H1 (cell line): ENCODE measurements around the gene GJD4. TPM values are rescaled to one million over a fixed set of nuclear protein-coding genes. Genes with fewer than 3 reads are reported as not detected.

Source experiments
- CTCF ChIA-PET: fragments of 300-600 bp; sonication (Branson Sonifier 250); formaldehyde crosslinking; loops from one replicate; lab custom pipeline; 2021; ENCODE audit not compliant: partially characterized antibody; lab: Charles Lee
- POLR2A ChIA-PET: fragments of 300-600 bp; sonication (Branson Sonifier 250); formaldehyde crosslinking; loops from one replicate; lab custom pipeline; 2021; ENCODE audit warnings: inconsistent platforms; ENCODE audit not compliant: partially characterized antibody; lab: Charles Lee
- DNase-seq, 2 experiments: peaks; one replicate each; pipeline versions ENCODE4 v3.0.0 to v3.0.0-alpha.2; 2010 to 2022; ENCODE audit warnings: low spot score in 2 of 2, low read depth in 1 of 2, mixed read lengths in 1 of 2
- FAIRE-seq: peaks from 2 replicates; lab custom pipeline; 2011; peaks lifted over from hg19 to GRCh38; lab: Jason Lieb, UNC
- H2AFZ ChIP-seq: 2 replicates; pipeline ENCODE4 v1.8.1; 2012; ENCODE audit warnings: low read length, inconsistent platforms
- H2AK5ac ChIP-seq: 2 replicates; pipeline ENCODE4 v1.6.1; 2013; ENCODE audit warnings: low read depth, low read length
- H2BK120ac ChIP-seq: replicated peaks from 2 replicates; pipeline ENCODE3; 2013; ENCODE audit warnings: low read depth, low read length, inconsistent platforms
- H2BK12ac ChIP-seq: 2 replicates; pipeline ENCODE4 v1.6.1; 2013; ENCODE audit warnings: low read depth, low read length
- H2BK15ac ChIP-seq: 2 replicates; pipeline ENCODE4 v1.6.1; 2013; ENCODE audit warnings: low read length
- H2BK20ac ChIP-seq: 2 replicates; pipeline ENCODE4 v1.6.1; 2013; ENCODE audit warnings: low read length
- H2BK5ac ChIP-seq: 2 replicates; pipeline ENCODE4 v1.6.1; 2013; ENCODE audit warnings: low read depth, low read length
- H3K14ac ChIP-seq: 2 replicates; pipeline ENCODE4 v1.6.1; 2013; ENCODE audit warnings: inconsistent platforms; ENCODE audit not compliant: insufficient read length
- H3K18ac ChIP-seq: 2 replicates; pipeline ENCODE4 v1.6.1; 2013; ENCODE audit warnings: low read length; ENCODE audit errors: extremely low read depth
- H3K23ac ChIP-seq: 2 replicates; pipeline ENCODE4 v1.6.1; 2013; ENCODE audit warnings: inconsistent platforms; ENCODE audit not compliant: insufficient read length
- H3K23me2 ChIP-seq: 2 replicates; pipeline ENCODE4 v1.6.1; 2013; ENCODE audit warnings: low read depth, low read length
- H3K27ac ChIP-seq: 2 replicates; pipeline ENCODE4 v1.6.1; 2011; ENCODE audit warnings: low read depth, low read length, inconsistent platforms
- H3K27me3 ChIP-seq, 4 experiments: replicated peaks in 1 of 4; 1 replicate in 1 of 4; 2 replicates in 3 of 4; pipeline versions ENCODE4 v1.6.1 to v1.8.1; 2011 to 2013; ENCODE audit warnings: low read length in 3 of 4, mild to moderate bottlenecking in 3 of 4, inconsistent platforms in 2 of 4, mixed read lengths in 2 of 4, moderate library complexity in 1 of 4; ENCODE audit not compliant: control insufficient read depth in 3 of 4, insufficient read depth in 3 of 4; ENCODE audit errors: extremely low read depth in 1 of 4
- H3K36me3 ChIP-seq, 4 experiments: 2 replicates each; pipeline versions ENCODE4 v1.6.1 to v1.8.1; 2011 to 2013; ENCODE audit warnings: mild to moderate bottlenecking in 4 of 4, low read length in 3 of 4, moderate library complexity in 2 of 4, control low read depth in 1 of 4, inconsistent platforms in 1 of 4; ENCODE audit not compliant: insufficient read depth in 4 of 4, control insufficient read depth in 2 of 4
- H3K4ac ChIP-seq: replicated peaks from 2 replicates; pipeline ENCODE3; 2013; ENCODE audit warnings: low read length, low read depth, mixed read lengths, inconsistent platforms; ENCODE audit not compliant: insufficient read length
- H3K4me1 ChIP-seq, 4 experiments: replicated peaks in 1 of 4; 1 replicate in 1 of 4; 2 replicates in 3 of 4; pipeline versions ENCODE4 v1.6.1 to v1.8.1; 2011 to 2013; ENCODE audit warnings: low read length in 3 of 4, inconsistent platforms in 2 of 4, mixed read lengths in 1 of 4; ENCODE audit not compliant: insufficient read depth in 4 of 4, control insufficient read depth in 3 of 4
- H3K4me2 ChIP-seq, 2 experiments: 2 replicates each; pipeline versions ENCODE4 v1.6.1 to v1.8.1; 2011 to 2013; ENCODE audit warnings: low read depth in 2 of 2, low read length in 2 of 2, control low read depth in 1 of 2, inconsistent platforms in 1 of 2, mild to moderate bottlenecking in 1 of 2; ENCODE audit not compliant: insufficient read depth in 1 of 2
- H3K4me3 ChIP-seq, 4 experiments: fragments of 200-600, 300-600 bp in 1 of 4; sonication (generic), shearing (Covaris generic), sonication (Bioruptor Twin) in 1 of 4; 2 replicates each; pipeline versions ENCODE4 v1.5.1 to v1.8.1; 2011 to 2016; ENCODE audit warnings: low read length in 4 of 4, low read depth in 3 of 4, control low read depth in 2 of 4, inconsistent platforms in 2 of 4, mild to moderate bottlenecking in 2 of 4, mixed read lengths in 1 of 4, moderate library complexity in 1 of 4; ENCODE audit not compliant: insufficient read depth in 2 of 4; ENCODE audit errors: extremely low read depth in 1 of 4
- H3K56ac ChIP-seq: replicated peaks from 2 replicates; pipeline ENCODE3; 2013; ENCODE audit warnings: low read depth, mild to moderate bottlenecking, mixed read lengths, low read length, inconsistent platforms; ENCODE audit not compliant: insufficient read length
- H3K79me1 ChIP-seq: 2 replicates; pipeline ENCODE4 v1.6.1; 2013; ENCODE audit warnings: low read depth, low read length, control low read depth
- H3K79me2 ChIP-seq, 2 experiments: 2 replicates each; pipeline versions ENCODE4 v1.6.1 to v1.8.1; 2012 to 2013; ENCODE audit warnings: low read length in 2 of 2, mild to moderate bottlenecking in 2 of 2, inconsistent platforms in 1 of 2; ENCODE audit not compliant: insufficient read depth in 2 of 2, control insufficient read depth in 1 of 2
- H3K9ac ChIP-seq, 4 experiments: replicated peaks in 1 of 4; 1 replicate in 1 of 4; 2 replicates in 3 of 4; pipeline versions ENCODE4 v1.6.1 to v1.8.1; 2011 to 2013; ENCODE audit warnings: low read depth in 3 of 4, low read length in 3 of 4, control low read depth in 2 of 4, mild to moderate bottlenecking in 2 of 4, moderate library complexity in 2 of 4, inconsistent platforms in 1 of 4; ENCODE audit errors: extremely low read depth in 1 of 4
- H3K9me3 ChIP-seq, 2 experiments: 2 replicates each; pipeline versions ENCODE4 v1.6.1 to v1.8.1; 2012 to 2013; ENCODE audit warnings: mild to moderate bottlenecking in 2 of 2, moderate library complexity in 2 of 2, control low read depth in 1 of 2, inconsistent platforms in 1 of 2, low read depth in 1 of 2, low read length in 1 of 2, mixed read lengths in 1 of 2; ENCODE audit not compliant: insufficient read depth in 2 of 2
- H4K20me1 ChIP-seq, 2 experiments: replicated peaks in 1 of 2; 2 replicates each; pipeline versions ENCODE3 to v1.8.1; 2011 to 2013; ENCODE audit warnings: inconsistent platforms in 2 of 2, low read length in 2 of 2, mild to moderate bottlenecking in 1 of 2; ENCODE audit not compliant: insufficient read depth in 2 of 2, control insufficient read depth in 1 of 2
- H4K5ac ChIP-seq: 2 replicates; pipeline ENCODE4 v1.6.1; 2013; ENCODE audit warnings: low read length, low read depth, mixed read lengths, inconsistent platforms; ENCODE audit not compliant: insufficient read length
- H4K8ac ChIP-seq: 2 replicates; pipeline ENCODE4 v1.8.0; 2013; ENCODE audit warnings: mild to moderate bottlenecking, moderate library complexity, low read length, inconsistent platforms; ENCODE audit not compliant: insufficient read depth; ENCODE audit errors: extremely low read depth
- H4K91ac ChIP-seq: replicated peaks from 2 replicates; pipeline ENCODE3; 2013; ENCODE audit warnings: low read length, mixed read lengths, inconsistent platforms; ENCODE audit not compliant: insufficient read length
- JUN ChIP-seq: IDR thresholded peaks from 2 replicates; pipeline ENCODE4 v1.6.1; 2011; ENCODE audit warnings: low read depth, mild to moderate bottlenecking, improper control_type of control experiment, low read length
- KDM4A ChIP-seq: IDR thresholded peaks from one replicate; pipeline ENCODE4 v1.7.1; 2012; ENCODE audit warnings: low read depth, mild to moderate bottlenecking, moderate library complexity, low read length, inconsistent platforms; ENCODE audit not compliant: severe bottlenecking
- PHF8 ChIP-seq: fragments of 200-600 bp; sonication (generic); conservative IDR thresholded peaks from 2 replicates; pipeline ENCODE4 v1.7.1; 2012; ENCODE audit warnings: low read depth, mild to moderate bottlenecking, inconsistent platforms, low read length, moderate library complexity
- SP4 ChIP-seq: IDR thresholded peaks from 2 replicates; pipeline ENCODE4 v1.6.1; 2012; ENCODE audit warnings: low read length, inconsistent platforms
- SRF ChIP-seq: IDR thresholded peaks from 2 replicates; pipeline ENCODE4 v1.6.1; 2011; ENCODE audit warnings: mild to moderate bottlenecking, low read depth, low read length, moderate library complexity
- WGBS, 2 experiments: shearing (Covaris generic) in 1 of 2; methylation state at CpG; one replicate each; pipeline versions ENCODE4 v1.1.6 to v1.1.7; 2013 to 2015; ENCODE audit warnings: low lambda C conversion rate in 2 of 2, mixed read lengths in 2 of 2, inconsistent platforms in 1 of 2, low coverage in 1 of 2, missing lambda C conversion rate in 1 of 2; ENCODE audit not compliant: insufficient replicate concordance in 2 of 2, insufficient coverage in 1 of 2, insufficient read length in 1 of 2; ENCODE audit errors: extremely low coverage in 1 of 2, missing lambda C conversion rate in 1 of 2; 5-methylcytosine and 5-hydroxymethylcytosine counted together
- polyA plus RNA-seq, 7 experiments: library from polyadenylated mRNA; depleted of rRNA in 3 of 7; stranded (reverse) in 5 of 7; unstranded in 2 of 7; fragments of >200 nt in 5 of 7; fragments of 200-250 nt in 2 of 7; gene quantifications; 1 replicate in 5 of 7; 2 replicates in 1 of 7; 4 replicates in 1 of 7; pipeline versions ENCODE4 v1.2.1 to v1.2.3, GENCODE V29; 2011 to 2013; ENCODE audit warnings: missing spikeins in 2 of 7, mixed read lengths in 2 of 7
- total RNA-seq: library from RNA; stranded (reverse); fragmentation: NEBNext Ultra II Directional; extraction: Animal tissue kit (Norgen Biotek cat#: 25700); gene quantifications from 2 replicates; pipeline ENCODE4 v1.2.1, GENCODE V29; 2021
- TF ChIP-seq, protein P1 (sequence below): IDR thresholded peaks from 2 replicates; pipeline ENCODE4 v1.6.1; 2011; ENCODE audit warnings: low read length, improper control_type of control experiment

The GJD4 gene
- total and polyA plus RNA-seq, 2 of the 8 experiments (the other 6 are each of a cell fraction or from before 2014, with no cell fraction given), result not detected

DNA sequence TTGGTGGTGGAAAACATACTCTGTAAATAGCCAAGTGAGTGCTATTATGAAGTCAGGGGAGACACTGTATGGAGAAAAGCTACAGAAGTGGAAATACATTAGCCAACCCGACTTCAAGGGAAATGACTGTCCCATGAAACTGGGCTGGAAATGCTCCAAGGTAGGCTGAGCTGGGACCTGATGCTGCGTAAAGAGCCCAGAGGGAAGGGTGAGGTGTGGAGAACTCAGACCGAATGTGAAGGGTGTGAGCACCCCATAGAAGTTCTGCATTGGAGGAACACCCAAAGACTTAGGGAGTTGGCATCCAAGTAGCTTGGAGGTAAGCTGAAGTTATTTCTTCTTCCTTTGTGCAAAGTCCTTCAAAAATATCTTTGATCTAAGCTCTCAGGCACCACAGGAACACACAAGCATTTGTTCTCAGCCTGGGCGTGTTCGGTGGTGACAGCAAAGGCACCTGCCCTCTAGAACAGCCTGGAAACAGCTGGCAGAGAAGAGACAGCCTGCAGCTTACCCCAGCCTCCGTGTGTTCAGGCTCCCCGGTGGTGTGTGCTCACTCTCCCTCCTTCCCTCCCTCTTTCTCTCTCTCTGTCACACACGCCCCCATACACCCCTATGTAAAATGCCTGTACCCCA is 19.1 kb upstream of the GJD4 start:
- DNase-seq, result no peak
- Histone ChIP-seq H2BK5ac (no peak overlapping the region), H3K14ac (no peak overlapping the region), H3K4ac (no peak overlapping the region), H4K8ac (no peak overlapping the region; the same call in 1 of the 2 replicates), H3K4me2 (no peak overlapping the region), H2BK20ac (0 out of 2 replicates have a peak overlapping the region, but pooled peaks have one; percentile 48), H2BK120ac (no peak overlapping the region), H3K79me1 (no peaks in the 10 kb centered on the region), H4K91ac (no peak overlapping the region), H3K36me3 (no peaks in the 10 kb centered on the region), H3K23ac (no peak overlapping the region), H3K27me3 (no peaks in the 10 kb centered on the region; a peak in 1 of 7 replicates), H3K4me1 (no peaks in the 10 kb centered on the region), H4K5ac (no peak overlapping the region), H3K18ac (no peak overlapping the region), H3K27ac (no peak overlapping the region), H4K20me1 (no peaks in the 10 kb centered on the region), H3K9me3 (0 out of 4 replicates have a peak, but pooled peaks cover 0 to 3% of the 10 kb centered on the region in 2 experiments), H3K56ac (no peak overlapping the region), H3K79me2 (no peaks in the 10 kb centered on the region), H2AFZ (no peak overlapping the region), H3K9ac (no peak overlapping the region), H3K23me2 (no peaks in the 10 kb centered on the region), H3K4me3 (no peak overlapping the region), H2BK12ac (no peak overlapping the region), H2BK15ac (no peak overlapping the region), H2AK5ac (no peak overlapping the region)
- ChIA-PET POLR2A (no interaction called here), CTCF (interaction anchor here (0.9 to 1.3 kb wide), 4 partner anchors 10 to 49 kb away, joined by 3 to 5 read pairs (median 3); no protein-coding TSS in a partner anchor)
- 85% methylated on average over 8 of the region's 8 CpGs; no CpG with 5 or more reads in 1 of the 2 experiments for WGBS, 2 experiments
- FAIRE-seq, result no peak
- TF ChIP-seq JUN (no peak), SP4 (no peak), PHF8 (no peak), KDM4A (no peak), SRF (no peak)
- TF ChIP-seq, protein P1, sequence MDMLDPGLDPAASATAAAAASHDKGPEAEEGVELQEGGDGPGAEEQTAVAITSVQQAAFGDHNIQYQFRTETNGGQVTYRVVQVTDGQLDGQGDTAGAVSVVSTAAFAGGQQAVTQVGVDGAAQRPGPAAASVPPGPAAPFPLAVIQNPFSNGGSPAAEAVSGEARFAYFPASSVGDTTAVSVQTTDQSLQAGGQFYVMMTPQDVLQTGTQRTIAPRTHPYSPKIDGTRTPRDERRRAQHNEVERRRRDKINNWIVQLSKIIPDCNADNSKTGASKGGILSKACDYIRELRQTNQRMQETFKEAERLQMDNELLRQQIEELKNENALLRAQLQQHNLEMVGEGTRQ, result no peak
